ENCODE data around the gene NCOA3.

NCOA3 gene

DNA sequence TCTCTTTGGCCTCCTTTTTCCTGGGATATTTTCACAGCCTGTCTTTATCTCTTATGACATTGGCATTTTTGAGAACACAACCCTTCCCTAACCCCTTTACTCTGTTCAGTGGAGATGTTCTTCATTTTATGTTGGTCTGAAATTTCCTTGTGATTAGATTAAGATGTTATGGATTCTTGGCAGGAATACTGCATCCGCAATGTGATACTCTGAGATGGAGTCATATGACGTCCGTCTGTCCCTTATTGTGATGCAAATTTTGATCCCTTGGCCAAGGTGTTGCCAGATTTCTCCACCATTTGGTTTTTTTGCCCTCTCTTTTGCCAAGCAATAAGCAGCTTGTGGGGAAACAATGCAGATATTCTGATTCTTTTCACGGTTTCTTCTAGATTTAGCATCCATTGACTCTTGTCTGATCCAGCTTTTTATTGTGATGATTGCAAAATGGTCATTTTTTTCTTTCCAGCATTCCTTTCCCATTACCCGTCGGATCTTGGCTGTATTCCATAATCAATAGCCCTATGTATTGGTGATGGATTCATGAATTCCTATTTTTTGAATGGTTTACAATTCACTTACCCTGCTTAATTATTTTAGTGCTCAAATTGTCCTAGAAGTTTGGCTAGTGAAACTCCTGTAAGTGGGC, 85.1 kb downstream of the NCOA3 start:
- TF ChIP-seq CEBPB (IDR thresholded peaks at IDR 0.05) (no peak), NFIC (IDR thresholded peaks at IDR 0.05) (no peak), ZBTB7A (IDR thresholded peaks at IDR 0.05; ENCODE audit: low read depth) (no peak), FOXM1 (IDR thresholded peaks at IDR 0.05; ENCODE audit: borderline replicate concordance, low read depth) (no peak), MAX (IDR thresholded peaks at IDR 0.05) (no peak), CREB1 (IDR thresholded peaks at IDR 0.05; ENCODE audit: low read depth) (no peak), REST (IDR thresholded peaks at IDR 0.05; ENCODE audit: low read depth) (no peak), TAF1 (IDR thresholded peaks at IDR 0.05; ENCODE audit: low read depth) (no peak)

DNA sequence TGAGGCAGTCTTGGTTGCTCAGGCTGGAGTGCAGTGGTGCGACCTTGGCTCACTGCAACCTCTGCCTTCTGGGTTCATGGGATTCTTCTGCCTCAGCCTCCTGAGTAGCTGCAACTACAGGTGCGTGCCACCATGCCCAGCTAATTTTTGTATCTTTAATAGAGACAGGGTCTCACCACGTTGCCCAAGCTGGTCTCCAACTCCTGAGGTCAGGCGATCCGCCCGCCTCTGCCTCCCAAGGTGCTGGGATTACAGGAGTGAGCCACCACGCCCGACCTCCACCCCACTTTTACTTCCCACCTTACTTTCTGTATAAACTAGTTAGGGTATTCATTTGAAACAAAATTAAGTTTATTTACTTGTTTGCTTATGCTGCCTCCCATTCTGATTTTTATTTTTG, 86.5 kb downstream of the NCOA3 start:
- TF ChIP-seq TCF12 (IDR thresholded peaks at IDR 0.05; ENCODE audit: low read depth) (no peak), YY1 (IDR thresholded peaks at IDR 0.05; ENCODE audit: low read depth) (no peak), ZBTB7A (IDR thresholded peaks at IDR 0.05; ENCODE audit: low read depth) (no peak), TAF1 (IDR thresholded peaks at IDR 0.05; ENCODE audit: low read depth) (no peak), FOXM1 (IDR thresholded peaks at IDR 0.05; ENCODE audit: borderline replicate concordance, low read depth) (no peak), TEAD4 (IDR thresholded peaks at IDR 0.05) (no peak), EGR1 (IDR thresholded peaks at IDR 0.05) (no peak), CEBPB (IDR thresholded peaks at IDR 0.05) (no peak), NFIC (IDR thresholded peaks at IDR 0.05) (no peak), CREB1 (IDR thresholded peaks at IDR 0.05; ENCODE audit: low read depth) (no peak), REST (IDR thresholded peaks at IDR 0.05; ENCODE audit: low read depth) (no peak), EP300 (IDR thresholded peaks at IDR 0.05; ENCODE audit: borderline replicate concordance) (no peak), MAX (IDR thresholded peaks at IDR 0.05) (no peak), RAD21 (IDR thresholded peaks at IDR 0.05; ENCODE audit: low read depth) (no peak)
- TF ChIP-seq, protein P1, sequence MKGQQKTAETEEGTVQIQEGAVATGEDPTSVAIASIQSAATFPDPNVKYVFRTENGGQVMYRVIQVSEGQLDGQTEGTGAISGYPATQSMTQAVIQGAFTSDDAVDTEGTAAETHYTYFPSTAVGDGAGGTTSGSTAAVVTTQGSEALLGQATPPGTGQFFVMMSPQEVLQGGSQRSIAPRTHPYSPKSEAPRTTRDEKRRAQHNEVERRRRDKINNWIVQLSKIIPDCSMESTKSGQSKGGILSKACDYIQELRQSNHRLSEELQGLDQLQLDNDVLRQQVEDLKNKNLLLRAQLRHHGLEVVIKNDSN (IDR thresholded peaks at IDR 0.05): no peak

- TF ChIP-seq YY1 (IDR thresholded peaks at IDR 0.05; ENCODE audit: low read depth) (no peak), REST (IDR thresholded peaks at IDR 0.05; ENCODE audit: low read depth) (no peak), CREB1 (IDR thresholded peaks at IDR 0.05; ENCODE audit: low read depth) (no peak), ZBTB7A (IDR thresholded peaks at IDR 0.05; ENCODE audit: low read depth) (no peak), RAD21 (IDR thresholded peaks at IDR 0.05; ENCODE audit: low read depth) (no peak), TEAD4 (IDR thresholded peaks at IDR 0.05) (no peak), TCF12 (IDR thresholded peaks at IDR 0.05; ENCODE audit: low read depth) (no peak), TAF1 (IDR thresholded peaks at IDR 0.05; ENCODE audit: low read depth) (no peak), EP300 (IDR thresholded peaks at IDR 0.05; ENCODE audit: borderline replicate concordance) (no peak), CEBPB (IDR thresholded peaks at IDR 0.05) (no peak), EGR1 (IDR thresholded peaks at IDR 0.05) (no peak), FOXM1 (IDR thresholded peaks at IDR 0.05; ENCODE audit: borderline replicate concordance, low read depth) (no peak), MAX (IDR thresholded peaks at IDR 0.05) (no peak)
- TF ChIP-seq, protein P1 (IDR thresholded peaks at IDR 0.05): no peak
Measured at GRCh38 chr20:47591231-47591630, 89.5 kb downstream of the NCOA3 start.

GRCh38 chr20:47594157-47594556, 92.5 kb downstream of the NCOA3 start:
- TF ChIP-seq TCF12 (IDR thresholded peaks at IDR 0.05; ENCODE audit: low read depth): no peak
- no peak for TF ChIP-seq MAX (IDR thresholded peaks at IDR 0.05)
- TF ChIP-seq CREB1 (IDR thresholded peaks at IDR 0.05; ENCODE audit: low read depth): no peak
- TF ChIP-seq NFIC (IDR thresholded peaks at IDR 0.05): no peak

Data from Ishikawa (cell line).